Choroid plexus epithelial cell (primary cell): ENCODE data around the gene INPP4B.

Source experiments
- DNase-seq: peaks from one replicate; pipeline ENCODE4 v3.0.0-alpha.2; 2010; ENCODE audit warnings: low read depth
- H3K4me3 ChIP-seq: 2 replicates; pipeline ENCODE4 v1.5.1; 2011; ENCODE audit warnings: low read depth, mild to moderate bottlenecking, control low read depth, low read length, moderate library complexity
- TF ChIP-seq, protein P1 (sequence below): conservative IDR thresholded peaks from 2 replicates; pipeline ENCODE4 v1.5.1; 2011; ENCODE audit warnings: low read depth, mild to moderate bottlenecking, control low read depth, inconsistent platforms, low read length, moderate library complexity

INPP4B gene

GRCh38 chr4:142850478-142850877 lies 4.4 kb upstream of the INPP4B start:
- DNase-seq: no peak
- H3K4me3 ChIP-seq: no peak overlapping the region
- TF ChIP-seq, protein P1, sequence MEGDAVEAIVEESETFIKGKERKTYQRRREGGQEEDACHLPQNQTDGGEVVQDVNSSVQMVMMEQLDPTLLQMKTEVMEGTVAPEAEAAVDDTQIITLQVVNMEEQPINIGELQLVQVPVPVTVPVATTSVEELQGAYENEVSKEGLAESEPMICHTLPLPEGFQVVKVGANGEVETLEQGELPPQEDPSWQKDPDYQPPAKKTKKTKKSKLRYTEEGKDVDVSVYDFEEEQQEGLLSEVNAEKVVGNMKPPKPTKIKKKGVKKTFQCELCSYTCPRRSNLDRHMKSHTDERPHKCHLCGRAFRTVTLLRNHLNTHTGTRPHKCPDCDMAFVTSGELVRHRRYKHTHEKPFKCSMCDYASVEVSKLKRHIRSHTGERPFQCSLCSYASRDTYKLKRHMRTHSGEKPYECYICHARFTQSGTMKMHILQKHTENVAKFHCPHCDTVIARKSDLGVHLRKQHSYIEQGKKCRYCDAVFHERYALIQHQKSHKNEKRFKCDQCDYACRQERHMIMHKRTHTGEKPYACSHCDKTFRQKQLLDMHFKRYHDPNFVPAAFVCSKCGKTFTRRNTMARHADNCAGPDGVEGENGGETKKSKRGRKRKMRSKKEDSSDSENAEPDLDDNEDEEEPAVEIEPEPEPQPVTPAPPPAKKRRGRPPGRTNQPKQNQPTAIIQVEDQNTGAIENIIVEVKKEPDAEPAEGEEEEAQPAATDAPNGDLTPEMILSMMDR: peak; percentile 44

GRCh38 chr4:142846729-142847596 lies 862 bp upstream of the INPP4B start:
- peak; percentile 15 for DNase-seq

GRCh38 chr4:142845293-142846107 lies 601 bp downstream of the INPP4B start:
- H3K4me3 ChIP-seq: peak overlapping the region; percentile 59
- DNase-seq: no peak
- TF ChIP-seq, protein P1: no peak

More at GRCh38 chr4:142846729-142847596, 862 bp upstream of the INPP4B start:
- H3K4me3 ChIP-seq: peak overlapping the region; percentile 59
- TF ChIP-seq, protein P1: peak; percentile 40

GRCh38 chr4:142844782-142845181 lies 1.3 kb downstream of the INPP4B start:
- DNase-seq: no peak
- H3K4me3 ChIP-seq: no peak overlapping the region
- TF ChIP-seq, protein P1: no peak

- DNase-seq: peak; percentile 80
- no peak overlapping the region for H3K4me3 ChIP-seq
- TF ChIP-seq, protein P1: peak; percentile 73
These were observed 5.5 kb downstream of the INPP4B start for GRCh38 chr4:142840516-142841123.

GRCh38 chr4:142838778-142839177 lies 7.3 kb downstream of the INPP4B start:
- no peak for DNase-seq
- TF ChIP-seq, protein P1: no peak

More at GRCh38 chr4:142838778-142839177, 7.3 kb downstream of the INPP4B start:
- H3K4me3 ChIP-seq: no peak overlapping the region
